SK-N-SH treated with all-trans-retinoic acid at 6 μM for 48 hours (cell line): ENCODE measurements around the gene TBC1D16.

Experiments
- ATAC-seq: fragments of 200-7000 bp; cut with Tn5 transposase; 3 replicates; pipeline ENCODE4 v1.9.1; 2020; ENCODE audit warnings: mild to moderate bottlenecking, moderate library complexity
- ARNTL ChIP-seq: fragments of 450-650 bp; formaldehyde crosslinking; IDR thresholded peaks from 2 replicates; pipeline ENCODE4 v1.5.0; 2020; ENCODE audit warnings: low read depth, mild to moderate bottlenecking, moderate library complexity, borderline replicate concordance
- BACH2 ChIP-seq: fragments of 250-450 bp; sonication (Bioruptor Pico); IDR thresholded peaks from 2 replicates; pipeline ENCODE4 v1.9.0; 2021; ENCODE audit warnings: mild to moderate bottlenecking, borderline replicate concordance
- CREB5 ChIP-seq: fragments of 250-450 bp; sonication (Bioruptor Pico); IDR thresholded peaks from 2 replicates; pipeline ENCODE4 v1.5.1; 2020; ENCODE audit warnings: low read depth, mild to moderate bottlenecking, moderate library complexity
- CSDC2 ChIP-seq: fragments of 250-450 bp; sonication (Bioruptor Pico); IDR thresholded peaks from 2 replicates; pipeline ENCODE4 v1.5.0; 2020; ENCODE audit warnings: mild to moderate bottlenecking, moderate library complexity
- CSRNP3 ChIP-seq: fragments of 250-450 bp; sonication (Bioruptor Pico); IDR thresholded peaks from 2 replicates; pipeline ENCODE4 v1.5.1; 2021; ENCODE audit warnings: mild to moderate bottlenecking, moderate library complexity
- ESRRG ChIP-seq: fragments of 250-450 bp; sonication (Bioruptor Pico); IDR thresholded peaks from 2 replicates; pipeline ENCODE4 v1.6.1; 2021; ENCODE audit warnings: mild to moderate bottlenecking
- GLIS3 ChIP-seq: fragments of 250-450 bp; sonication (Bioruptor Pico); IDR thresholded peaks from 2 replicates; pipeline ENCODE4 v1.5.0; 2020; ENCODE audit warnings: mild to moderate bottlenecking, moderate library complexity
- ISL1 ChIP-seq: fragments of 250-450 bp; sonication (Bioruptor Pico); IDR thresholded peaks from 2 replicates; pipeline ENCODE4 v2.1.2; 2022; ENCODE audit warnings: mild to moderate bottlenecking, moderate library complexity
- OSR1 ChIP-seq: fragments of 250-450 bp; sonication (Bioruptor Pico); IDR thresholded peaks from 2 replicates; pipeline ENCODE4 v1.8.0; 2022; ENCODE audit warnings: moderate library complexity, mild to moderate bottlenecking, inconsistent platforms
- POU6F1 ChIP-seq: fragments of 250-450 bp; sonication (Bioruptor Pico); IDR thresholded peaks from 2 replicates; pipeline ENCODE4 v1.8.0; 2021; ENCODE audit warnings: low read depth, mild to moderate bottlenecking, moderate library complexity, borderline replicate concordance
- PPARA ChIP-seq: fragments of 250-450 bp; sonication (Bioruptor Pico); IDR thresholded peaks from 2 replicates; pipeline ENCODE4 v1.5.0; 2020; ENCODE audit warnings: mild to moderate bottlenecking, borderline replicate concordance
- RARB ChIP-seq: fragments of 250-450 bp; sonication (Bioruptor Pico); IDR thresholded peaks from 2 replicates; pipeline ENCODE4 v1.8.0; 2021; ENCODE audit warnings: mild to moderate bottlenecking, moderate library complexity
- SNAI2 ChIP-seq: fragments of 250-450 bp; sonication (Bioruptor Pico); IDR thresholded peaks from 2 replicates; pipeline ENCODE4 v1.5.0; 2020; ENCODE audit warnings: mild to moderate bottlenecking, moderate library complexity
- TCF4 ChIP-seq: fragments of 250-450 bp; sonication (Bioruptor Pico); IDR thresholded peaks from 2 replicates; pipeline ENCODE4 v1.8.0; 2021; ENCODE audit warnings: mild to moderate bottlenecking, moderate library complexity, borderline replicate concordance
- TOX ChIP-seq: fragments of 250-450 bp; sonication (Bioruptor Pico); IDR thresholded peaks from 2 replicates; pipeline ENCODE4 v1.8.0; 2021; ENCODE audit warnings: mild to moderate bottlenecking, moderate library complexity, borderline replicate concordance
- TSHZ2 ChIP-seq: fragments of 250-450 bp; sonication (Bioruptor Pico); IDR thresholded peaks from 2 replicates; pipeline ENCODE4 v1.5.0; 2020; ENCODE audit warnings: mild to moderate bottlenecking, moderate library complexity
- ZC3H10 ChIP-seq: fragments of 250-450 bp; sonication (Bioruptor Pico); IDR thresholded peaks from 2 replicates; pipeline ENCODE4 v1.5.1; 2021; ENCODE audit warnings: mild to moderate bottlenecking, moderate library complexity
- ZFP3 ChIP-seq: fragments of 250-450 bp; sonication (Bioruptor Pico); IDR thresholded peaks from 2 replicates; pipeline ENCODE4 v1.5.0; 2020; ENCODE audit warnings: mild to moderate bottlenecking, moderate library complexity
- ZFP30 ChIP-seq: fragments of 450-650 bp; formaldehyde crosslinking; IDR thresholded peaks from 2 replicates; pipeline ENCODE4 v1.5.0; 2022; ENCODE audit warnings: mild to moderate bottlenecking, moderate library complexity
- ZNF565 ChIP-seq: fragments of 450-650 bp; formaldehyde crosslinking; conservative IDR thresholded peaks from 2 replicates; pipeline ENCODE4 v1.5.0; 2020; ENCODE audit warnings: low read depth, mild to moderate bottlenecking, moderate library complexity
- ZNF70 ChIP-seq: fragments of 450-650 bp; formaldehyde crosslinking; IDR thresholded peaks from 2 replicates; pipeline ENCODE4 v1.5.0; 2020; ENCODE audit warnings: mild to moderate bottlenecking, moderate library complexity
- ZNF8 ChIP-seq: fragments of 450-650 bp; formaldehyde crosslinking; IDR thresholded peaks from 2 replicates; pipeline ENCODE4 v1.5.0; 2020; ENCODE audit warnings: mild to moderate bottlenecking, moderate library complexity

TBC1D16 gene

GRCh38 chr17:79921411-79922115 lies 114.1 kb downstream of the TBC1D16 start:
- TF ChIP-seq ZNF70: no peak
- TF ChIP-seq ISL1 (CRISPR knock-in tag): no peak
- TF ChIP-seq POU6F1 (CRISPR knock-in tag): no peak
- TF ChIP-seq ZNF565 (CRISPR knock-in tag): no peak
- TF ChIP-seq ZFP3 (CRISPR knock-in tag): no peak
- no peak for TF ChIP-seq TSHZ2 (CRISPR knock-in tag)
- TF ChIP-seq ARNTL (CRISPR knock-in tag): no peak
- TF ChIP-seq GLIS3: no peak
- no peak for TF ChIP-seq ZNF8 (CRISPR knock-in tag)
- TF ChIP-seq TCF4 (CRISPR knock-in tag): no peak
- no peak for TF ChIP-seq RARB (CRISPR knock-in tag)
- TF ChIP-seq ZC3H10 (CRISPR knock-in tag): no peak
- TF ChIP-seq SNAI2 (CRISPR knock-in tag): no peak
- TF ChIP-seq ESRRG (CRISPR knock-in tag): no peak
- TF ChIP-seq ZFP30: no peak
- TF ChIP-seq CSRNP3 (CRISPR knock-in tag): no peak
- no peak for TF ChIP-seq CREB5 (CRISPR knock-in tag)
- no peak for TF ChIP-seq TOX (CRISPR knock-in tag)
- no peak for TF ChIP-seq OSR1 (CRISPR knock-in tag)
- TF ChIP-seq PPARA (CRISPR knock-in tag): no peak
- ATAC-seq: no peak

- no peak for ATAC-seq
- TF ChIP-seq TCF4 (CRISPR knock-in tag): no peak
- TF ChIP-seq BACH2 (CRISPR knock-in tag): no peak
- no peak for TF ChIP-seq ESRRG (CRISPR knock-in tag)
- TF ChIP-seq ZNF8 (CRISPR knock-in tag): no peak
- TF ChIP-seq TSHZ2 (CRISPR knock-in tag): no peak
- TF ChIP-seq TOX (CRISPR knock-in tag): no peak
- TF ChIP-seq SNAI2 (CRISPR knock-in tag): no peak
- no peak for TF ChIP-seq CSDC2 (CRISPR knock-in tag)
- TF ChIP-seq ZFP3 (CRISPR knock-in tag): no peak
Observed at GRCh38 chr17:79920751-79921410, 114.8 kb downstream of the TBC1D16 start.
